GM23338 (cell line): ENCODE results near the gene FYCO1. TPM values are rescaled to one million over a fixed set of nuclear protein-coding genes. Genes with fewer than 3 reads are reported as not detected.

Experiments used
- ATAC-seq: fragments of 200-7000 bp; cut with Tn5 transposase; 3 replicates; pipeline ENCODE4 v1.9.1; 2020
- DNase-seq: peaks from one replicate; pipeline ENCODE4 v3.0.0-alpha.2; 2015; ENCODE audit warnings: low spot score
- H2AFZ ChIP-seq: fragments of 200-600 bp; sonication (generic); 2 replicates; pipeline ENCODE4 v1.8.0; 2016; ENCODE audit warnings: antibody characterized with exemption, mild to moderate bottlenecking, moderate library complexity
- H3F3A ChIP-seq: fragments of 200-600 bp; sonication (generic); replicated peaks from 2 replicates; pipeline ENCODE4 v1.8.0; 2017; ENCODE audit warnings: antibody characterized with exemption, mixed run types, low read depth
- H3K27ac ChIP-seq: fragments of 200-600 bp; sonication (generic); 2 replicates; pipeline ENCODE4 v1.6.1; 2016; ENCODE audit warnings: low read depth
- H3K27me3 ChIP-seq: fragments of 200-600 bp; sonication (generic); 2 replicates; pipeline ENCODE4 v1.8.0; 2016; ENCODE audit warnings: mild to moderate bottlenecking, mixed run types, moderate library complexity; ENCODE audit not compliant: insufficient read depth
- H3K36me3 ChIP-seq: fragments of 200-600 bp; sonication (generic); 2 replicates; pipeline ENCODE4 v1.8.0; 2016; ENCODE audit warnings: mild to moderate bottlenecking; ENCODE audit not compliant: insufficient read depth
- H3K4me1 ChIP-seq: fragments of 200-600 bp; sonication (generic); 2 replicates; pipeline ENCODE4 v1.8.0; 2016; ENCODE audit warnings: mild to moderate bottlenecking, moderate library complexity; ENCODE audit not compliant: insufficient read depth
- H3K4me2 ChIP-seq: fragments of 200-600 bp; sonication (generic); 2 replicates; pipeline ENCODE4 v1.7.1; 2017; ENCODE audit warnings: mixed run types
- H3K4me3 ChIP-seq: fragments of 200-600 bp; sonication (generic); 2 replicates; pipeline ENCODE4 v1.6.1; 2016; ENCODE audit warnings: mixed run types
- H3K79me2 ChIP-seq: fragments of 200-600 bp; sonication (generic); replicated peaks from 2 replicates; pipeline ENCODE4 v1.8.0; 2017; ENCODE audit warnings: mild to moderate bottlenecking; ENCODE audit not compliant: insufficient read depth
- H3K9me2 ChIP-seq: fragments of 200-600 bp; sonication (generic); 2 replicates; pipeline ENCODE4 v1.8.0; 2017; ENCODE audit not compliant: insufficient read depth
- H4K20me1 ChIP-seq: fragments of 200-600 bp; sonication (generic); replicated peaks from 2 replicates; pipeline ENCODE4 v1.8.0; 2017; ENCODE audit warnings: mild to moderate bottlenecking; ENCODE audit not compliant: insufficient read depth
- H3K27ac Mint-ChIP-seq: 2 replicates; pipeline ENCODE4 v1.8.0; 2020; ENCODE audit warnings: inconsistent platforms, mild to moderate bottlenecking, moderate library complexity, mixed read lengths
- H3K27me3 Mint-ChIP-seq: 3 replicates; pipeline ENCODE4 v1.8.0; 2022; ENCODE audit warnings: low read depth, mild to moderate bottlenecking, moderate library complexity, mixed read lengths, inconsistent platforms; ENCODE audit not compliant: insufficient read depth, poor library complexity
- H3K36me3 Mint-ChIP-seq: 3 replicates; pipeline ENCODE4 v1.8.0; 2021; ENCODE audit warnings: low read depth, mild to moderate bottlenecking, inconsistent platforms, moderate library complexity, mixed read lengths
- H3K4me1 Mint-ChIP-seq: 3 replicates; pipeline ENCODE4 v1.8.0; 2020; ENCODE audit warnings: mild to moderate bottlenecking, inconsistent platforms, mixed read lengths
- H3K4me3 Mint-ChIP-seq: 3 replicates; pipeline ENCODE4 v1.8.0; 2021; ENCODE audit warnings: moderate library complexity, mild to moderate bottlenecking, inconsistent platforms, mixed read lengths
- H3K9me3 Mint-ChIP-seq: 3 replicates; pipeline ENCODE4 v1.8.0; 2020; ENCODE audit warnings: moderate library complexity, mild to moderate bottlenecking, inconsistent platforms, mixed read lengths
- CREB1 ChIP-seq: fragments of 250-450 bp; sonication (Bioruptor Pico); IDR thresholded peaks from 2 replicates; pipeline ENCODE4 v1.5.0; 2020; ENCODE audit warnings: low read depth, mild to moderate bottlenecking, moderate library complexity
- EZH2 ChIP-seq: fragments of 200-600 bp; sonication (generic); IDR thresholded peaks from one replicate; pipeline ENCODE4 v1.8.0; 2017; ENCODE audit warnings: antibody characterized with exemption, mild to moderate bottlenecking, low read depth; ENCODE audit not compliant: unreplicated experiment
- JUNB ChIP-seq: IDR thresholded peaks from one replicate; pipeline ENCODE4 v1.6.1; 2016; ENCODE audit warnings: antibody characterized with exemption; ENCODE audit not compliant: unreplicated experiment
- NANOG ChIP-seq: IDR thresholded peaks from 2 replicates; pipeline ENCODE4 v1.6.1; 2016; ENCODE audit warnings: antibody characterized with exemption, borderline replicate concordance
- POLR2AphosphoS5 ChIP-seq: IDR thresholded peaks from 2 replicates; pipeline ENCODE4 v1.6.1; 2016; ENCODE audit warnings: antibody characterized with exemption, low read depth
- STAT1 ChIP-seq: IDR thresholded peaks from one replicate; pipeline ENCODE4 v1.6.1; 2016; ENCODE audit warnings: antibody characterized with exemption; ENCODE audit not compliant: unreplicated experiment
- ZNF114 ChIP-seq: fragments of 250-450 bp; sonication (Bioruptor Pico); IDR thresholded peaks from 2 replicates; pipeline ENCODE4 v1.5.0; 2020; ENCODE audit warnings: mild to moderate bottlenecking, moderate library complexity
- ZNF331 ChIP-seq: fragments of 250-450 bp; sonication (Bioruptor Pico); IDR thresholded peaks from 2 replicates; pipeline ENCODE4 v1.5.0; 2020; ENCODE audit warnings: low read depth, mild to moderate bottlenecking, moderate library complexity
- polyA plus RNA-seq: library from polyadenylated mRNA; unstranded; fragments of >200 nt; fragmentation: Nextera tagmentation; extraction: Ambion mirVana; gene quantifications from 2 replicates; pipeline ENCODE4 v1.2.1, GENCODE V29; 2016
- total RNA-seq: library from RNA; depleted of rRNA; stranded (reverse); fragments of >200 nt; shearing (Covaris generic); gene quantifications from 2 replicates; pipeline ENCODE4 v1.2.3, GENCODE V29; 2014
- TF ChIP-seq, protein P1 (sequence below): IDR thresholded peaks from one replicate; pipeline ENCODE4 v1.6.1; 2018; ENCODE audit warnings: antibody characterized with exemption; ENCODE audit not compliant: unreplicated experiment
- TF ChIP-seq, protein P2 (sequence below), 2 experiments: fragments of 200-600 bp in 1 of 2; sonication (generic) in 1 of 2; conservative IDR thresholded peaks; 2 replicates each; pipeline versions ENCODE4 v1.5.1 to v1.6.1; 2016 to 2017; ENCODE audit warnings: antibody characterized with exemption in 2 of 2, low read depth in 2 of 2, mild to moderate bottlenecking in 2 of 2, moderate library complexity in 1 of 2
- TF ChIP-seq, protein P3 (sequence below): IDR thresholded peaks from 2 replicates; pipeline ENCODE4 v1.6.1; 2016; ENCODE audit warnings: antibody characterized with exemption

FYCO1 gene
- total and polyA plus RNA-seq, 2 experiments from 2014 or later: 4.5 to 17.2 TPM

DNA sequence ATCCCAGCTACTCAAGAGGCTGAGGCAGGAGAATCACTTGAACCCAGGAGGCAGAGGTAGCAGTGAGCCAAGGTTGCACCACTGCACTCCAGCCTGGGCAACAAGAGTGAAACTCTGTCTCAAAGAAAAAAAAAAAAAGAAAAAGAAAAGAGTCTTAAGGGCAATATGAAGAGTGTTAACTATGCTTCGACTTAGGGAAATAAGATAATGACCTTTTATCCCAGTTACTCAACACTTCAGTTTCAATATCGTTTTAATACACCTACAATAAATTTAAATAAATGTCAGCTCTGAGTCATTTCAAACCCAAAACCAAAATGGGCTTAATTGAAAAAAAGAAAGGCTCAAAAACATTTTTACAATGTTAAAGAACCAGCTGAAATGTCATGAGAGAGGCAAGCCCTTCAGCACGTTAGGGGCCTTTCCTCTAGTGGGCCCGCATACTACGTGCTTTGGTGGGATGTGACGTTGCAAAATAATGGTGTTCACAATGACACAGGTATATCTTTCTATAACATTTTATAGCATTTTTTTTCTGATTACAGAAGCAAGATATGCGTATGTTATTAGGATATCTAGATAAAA, 15.3 kb downstream of the FYCO1 start (continued):
- TF ChIP-seq, protein P1, sequence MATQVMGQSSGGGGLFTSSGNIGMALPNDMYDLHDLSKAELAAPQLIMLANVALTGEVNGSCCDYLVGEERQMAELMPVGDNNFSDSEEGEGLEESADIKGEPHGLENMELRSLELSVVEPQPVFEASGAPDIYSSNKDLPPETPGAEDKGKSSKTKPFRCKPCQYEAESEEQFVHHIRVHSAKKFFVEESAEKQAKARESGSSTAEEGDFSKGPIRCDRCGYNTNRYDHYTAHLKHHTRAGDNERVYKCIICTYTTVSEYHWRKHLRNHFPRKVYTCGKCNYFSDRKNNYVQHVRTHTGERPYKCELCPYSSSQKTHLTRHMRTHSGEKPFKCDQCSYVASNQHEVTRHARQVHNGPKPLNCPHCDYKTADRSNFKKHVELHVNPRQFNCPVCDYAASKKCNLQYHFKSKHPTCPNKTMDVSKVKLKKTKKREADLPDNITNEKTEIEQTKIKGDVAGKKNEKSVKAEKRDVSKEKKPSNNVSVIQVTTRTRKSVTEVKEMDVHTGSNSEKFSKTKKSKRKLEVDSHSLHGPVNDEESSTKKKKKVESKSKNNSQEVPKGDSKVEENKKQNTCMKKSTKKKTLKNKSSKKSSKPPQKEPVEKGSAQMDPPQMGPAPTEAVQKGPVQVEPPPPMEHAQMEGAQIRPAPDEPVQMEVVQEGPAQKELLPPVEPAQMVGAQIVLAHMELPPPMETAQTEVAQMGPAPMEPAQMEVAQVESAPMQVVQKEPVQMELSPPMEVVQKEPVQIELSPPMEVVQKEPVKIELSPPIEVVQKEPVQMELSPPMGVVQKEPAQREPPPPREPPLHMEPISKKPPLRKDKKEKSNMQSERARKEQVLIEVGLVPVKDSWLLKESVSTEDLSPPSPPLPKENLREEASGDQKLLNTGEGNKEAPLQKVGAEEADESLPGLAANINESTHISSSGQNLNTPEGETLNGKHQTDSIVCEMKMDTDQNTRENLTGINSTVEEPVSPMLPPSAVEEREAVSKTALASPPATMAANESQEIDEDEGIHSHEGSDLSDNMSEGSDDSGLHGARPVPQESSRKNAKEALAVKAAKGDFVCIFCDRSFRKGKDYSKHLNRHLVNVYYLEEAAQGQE: no peak
- TF ChIP-seq POLR2AphosphoS5 (no peak), EZH2 (no peak), ZNF114 (CRISPR knock-in tag) (no peak), CREB1 (no peak)
- TF ChIP-seq, protein P2, sequence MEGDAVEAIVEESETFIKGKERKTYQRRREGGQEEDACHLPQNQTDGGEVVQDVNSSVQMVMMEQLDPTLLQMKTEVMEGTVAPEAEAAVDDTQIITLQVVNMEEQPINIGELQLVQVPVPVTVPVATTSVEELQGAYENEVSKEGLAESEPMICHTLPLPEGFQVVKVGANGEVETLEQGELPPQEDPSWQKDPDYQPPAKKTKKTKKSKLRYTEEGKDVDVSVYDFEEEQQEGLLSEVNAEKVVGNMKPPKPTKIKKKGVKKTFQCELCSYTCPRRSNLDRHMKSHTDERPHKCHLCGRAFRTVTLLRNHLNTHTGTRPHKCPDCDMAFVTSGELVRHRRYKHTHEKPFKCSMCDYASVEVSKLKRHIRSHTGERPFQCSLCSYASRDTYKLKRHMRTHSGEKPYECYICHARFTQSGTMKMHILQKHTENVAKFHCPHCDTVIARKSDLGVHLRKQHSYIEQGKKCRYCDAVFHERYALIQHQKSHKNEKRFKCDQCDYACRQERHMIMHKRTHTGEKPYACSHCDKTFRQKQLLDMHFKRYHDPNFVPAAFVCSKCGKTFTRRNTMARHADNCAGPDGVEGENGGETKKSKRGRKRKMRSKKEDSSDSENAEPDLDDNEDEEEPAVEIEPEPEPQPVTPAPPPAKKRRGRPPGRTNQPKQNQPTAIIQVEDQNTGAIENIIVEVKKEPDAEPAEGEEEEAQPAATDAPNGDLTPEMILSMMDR (conservative IDR thresholded peaks at IDR 0.05; ENCODE audit: low read depth in 2 of 2): no peak
- TF ChIP-seq, protein P3, sequence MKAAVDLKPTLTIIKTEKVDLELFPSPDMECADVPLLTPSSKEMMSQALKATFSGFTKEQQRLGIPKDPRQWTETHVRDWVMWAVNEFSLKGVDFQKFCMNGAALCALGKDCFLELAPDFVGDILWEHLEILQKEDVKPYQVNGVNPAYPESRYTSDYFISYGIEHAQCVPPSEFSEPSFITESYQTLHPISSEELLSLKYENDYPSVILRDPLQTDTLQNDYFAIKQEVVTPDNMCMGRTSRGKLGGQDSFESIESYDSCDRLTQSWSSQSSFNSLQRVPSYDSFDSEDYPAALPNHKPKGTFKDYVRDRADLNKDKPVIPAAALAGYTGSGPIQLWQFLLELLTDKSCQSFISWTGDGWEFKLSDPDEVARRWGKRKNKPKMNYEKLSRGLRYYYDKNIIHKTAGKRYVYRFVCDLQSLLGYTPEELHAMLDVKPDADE: no peak

DNA sequence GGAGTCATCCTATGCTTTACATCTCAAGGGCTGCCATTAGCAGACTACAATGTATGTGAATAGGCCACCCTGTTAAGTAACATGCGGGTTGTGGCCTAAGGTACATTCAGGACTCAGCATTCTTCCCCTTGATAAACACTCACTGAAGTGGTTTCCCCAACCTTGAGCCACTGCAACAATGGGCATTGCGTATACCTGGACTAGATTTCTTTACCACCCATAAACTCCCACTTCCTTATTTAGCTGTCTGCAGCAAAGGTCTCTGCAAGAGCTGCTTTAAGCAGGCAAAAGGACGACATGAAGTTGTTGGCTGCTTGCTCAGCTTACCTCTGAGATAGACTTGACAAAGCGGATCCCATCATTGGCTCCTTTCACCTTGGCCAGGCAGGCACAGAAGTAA, 16.2 kb downstream of the FYCO1 start:
- Mint-ChIP-seq H3K9me3 (no peaks in the 10 kb centered on the region; the same call in 2 of the 3 replicates), H3K27me3 (peaks cover 4% of the 10 kb centered on the region), H3K36me3 (peaks cover 47% of the 10 kb centered on the region), H3K4me3 (no peak overlapping the region), H3K4me1 (no peaks in the 10 kb centered on the region), H3K27ac (no peak overlapping the region)
- no peaks in the 10 kb centered on the region for H3K4me1 ChIP-seq
- ATAC-seq (no peak), DNase-seq (no peak)
- no peak overlapping the region for H3K27ac ChIP-seq
- H2AFZ ChIP-seq: no peak overlapping the region
- H3K27me3 ChIP-seq: no peaks in the 10 kb centered on the region
- H3K36me3 ChIP-seq: peaks cover 57% of the 10 kb centered on the region
- peaks cover 9% of the 10 kb centered on the region for H4K20me1 ChIP-seq
- no peaks in the 10 kb centered on the region for H3F3A ChIP-seq
- no peak overlapping the region for H3K4me2 ChIP-seq
- no peaks in the 10 kb centered on the region for H3K9me2 ChIP-seq
- no peak overlapping the region for H3K4me3 ChIP-seq
- H3K79me2 ChIP-seq: no peaks in the 10 kb centered on the region
- TF ChIP-seq, protein P2 (conservative IDR thresholded peaks at IDR 0.05; ENCODE audit: low read depth in 2 of 2): no peak
- TF ChIP-seq, protein P3: no peak
- TF ChIP-seq, protein P1: no peak
- TF ChIP-seq JUNB (no peak), STAT1 (no peak), CREB1 (no peak), ZNF331 (CRISPR knock-in tag) (no peak), NANOG (no peak), POLR2AphosphoS5 (no peak)
